GM21526 (cell line): ENCODE data around the gene LYRM4.

Source experiments
- ATAC-seq: cut with Tn5 transposase; IDR thresholded peaks from one replicate; pipeline ENCODE4 v1.9.1; 2021; ENCODE audit warnings: moderate library complexity; ENCODE audit not compliant: unreplicated experiment, low FRiP score

LYRM4 gene

DNA sequence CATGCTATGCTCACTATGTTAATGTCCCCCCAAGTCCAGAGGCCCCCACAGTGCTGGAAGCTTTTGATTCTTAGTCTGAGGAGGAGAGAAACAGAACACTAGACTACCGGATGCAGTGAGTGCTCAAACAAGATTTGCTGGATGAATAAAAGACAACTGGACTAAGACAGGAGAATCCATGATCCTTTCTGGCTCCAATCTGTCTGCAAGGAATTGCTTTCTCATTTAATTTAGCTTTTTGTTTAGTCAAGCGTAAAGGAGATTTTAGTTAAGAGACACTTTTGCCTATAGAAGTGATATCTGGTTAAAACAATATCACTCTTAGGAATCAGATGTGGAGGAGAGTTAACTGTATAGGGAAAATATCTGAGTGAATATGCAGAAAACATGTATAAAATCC is 13.5 kb downstream of the LYRM4 start:
- no peak for ATAC-seq

DNA sequence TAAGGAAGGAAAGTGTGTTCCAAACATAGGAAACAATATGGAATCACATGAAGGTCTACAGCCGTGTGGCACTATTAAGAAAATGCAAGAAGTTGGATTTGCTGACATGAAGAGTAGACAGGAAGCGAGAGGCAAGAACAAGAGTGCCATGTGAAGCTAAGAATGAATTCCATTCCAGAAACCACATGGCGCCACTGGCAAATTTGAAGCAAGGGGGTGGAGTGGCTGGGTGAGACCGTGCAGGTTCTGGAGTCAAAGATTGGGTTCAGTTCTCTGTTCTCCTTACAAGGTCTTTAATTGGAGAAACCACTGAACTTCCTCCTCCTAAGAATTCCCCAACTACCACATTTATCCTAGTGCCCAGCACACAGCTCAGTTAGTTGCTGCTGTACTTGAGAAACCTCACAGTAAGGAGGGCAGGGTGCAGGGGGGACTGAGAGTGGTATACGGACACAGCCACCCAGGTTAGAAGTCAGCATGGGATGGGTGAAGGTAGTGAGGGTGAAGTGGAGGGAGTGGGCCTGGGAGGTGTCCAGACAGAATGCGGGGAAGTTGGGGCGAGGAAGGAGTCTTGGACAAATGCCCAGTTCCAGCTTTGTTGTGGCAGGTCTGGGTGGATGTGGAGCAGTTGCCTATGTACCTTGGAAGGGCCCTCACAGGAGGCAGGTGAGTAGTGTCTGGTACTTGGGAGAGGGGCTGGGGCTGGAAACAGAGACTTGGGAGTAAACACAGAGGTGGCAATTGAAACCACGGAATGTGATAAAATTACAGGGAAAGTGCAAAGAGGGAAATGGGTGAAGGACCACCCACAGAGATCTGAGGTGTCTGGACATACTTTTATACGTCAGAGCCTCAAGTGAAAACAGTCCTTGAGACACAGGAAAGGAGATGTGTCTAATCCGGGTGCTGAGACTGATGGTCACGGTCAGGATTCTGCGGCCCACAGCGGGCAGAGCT is 14.3 kb downstream of the LYRM4 start:
- ATAC-seq, result no peak

DNA sequence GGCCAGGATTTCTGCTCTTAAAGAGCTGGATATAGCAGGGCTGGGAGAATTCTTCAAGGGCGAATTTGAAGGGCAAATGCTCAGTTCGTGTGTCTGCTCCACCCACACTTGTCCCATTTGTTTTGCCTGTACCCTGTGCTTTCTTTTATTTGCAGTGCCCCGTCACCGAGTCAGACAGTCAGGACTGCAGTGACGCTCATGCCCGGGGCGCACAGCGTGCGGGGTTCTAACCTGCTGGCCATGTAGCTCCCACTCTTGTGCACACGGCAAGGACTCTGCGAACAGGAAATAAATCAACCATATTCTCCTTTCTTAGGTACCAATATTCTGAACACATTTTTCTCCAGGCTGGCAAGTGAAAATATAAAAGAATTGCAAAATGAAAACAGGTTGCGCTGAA is 17.7 kb downstream of the LYRM4 start:
- ATAC-seq, result no peak

DNA sequence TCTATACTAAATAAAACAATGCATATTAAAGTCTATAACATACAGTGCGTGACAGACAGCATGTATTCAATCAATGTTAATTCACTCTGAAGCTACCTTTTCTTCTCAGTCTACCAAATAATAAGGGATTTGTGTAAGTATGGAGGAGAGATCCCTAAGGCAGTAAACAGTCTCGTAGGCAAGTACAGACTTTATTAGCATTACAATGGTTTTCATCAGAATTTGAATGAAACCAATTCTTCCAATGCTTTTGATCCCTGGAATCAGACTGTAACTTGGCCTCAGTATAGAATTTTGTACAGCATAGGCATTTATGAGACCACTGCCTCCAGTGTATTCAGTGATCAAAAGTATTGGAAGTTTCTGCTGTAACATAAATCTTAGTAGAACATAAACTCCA is 19.5 kb downstream of the LYRM4 start:
- no peak for ATAC-seq

DNA sequence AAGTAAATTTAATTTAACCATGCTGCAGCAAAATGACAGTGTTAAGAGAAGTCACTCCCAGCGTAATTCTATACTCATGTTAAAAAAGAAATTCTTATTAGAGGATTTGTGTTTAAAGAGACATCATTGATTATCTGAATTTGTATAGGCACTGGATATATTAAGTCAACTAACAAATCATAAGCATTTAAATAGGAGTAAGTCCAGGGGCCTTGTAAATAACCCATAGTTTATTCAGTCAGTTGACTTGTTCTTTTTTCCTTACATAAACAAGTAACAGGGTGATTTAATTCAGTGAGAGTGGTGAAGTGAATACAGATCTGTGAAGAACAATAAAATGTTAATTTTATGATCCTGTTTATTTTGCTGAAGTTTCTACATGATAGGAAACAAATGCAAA is 22.4 kb downstream of the LYRM4 start:
- no peak for ATAC-seq

DNA sequence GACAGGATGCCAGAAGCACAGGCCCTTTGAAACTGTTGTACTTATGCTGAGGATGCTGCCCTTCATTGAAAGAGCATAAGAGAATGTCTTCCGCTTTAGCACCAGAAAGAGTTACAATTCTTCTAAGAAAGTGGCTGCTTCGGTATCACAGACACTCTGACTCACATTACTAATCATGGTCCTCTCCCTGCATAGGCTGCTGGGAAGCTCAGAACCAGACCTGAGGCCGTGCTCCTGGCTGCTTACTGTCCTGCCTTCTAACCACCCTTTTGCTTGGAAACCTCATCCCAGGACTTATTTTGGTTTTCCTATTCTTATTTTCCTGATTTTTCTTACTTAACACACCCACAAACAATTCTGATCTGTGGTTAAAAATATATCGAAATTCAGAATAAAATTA is 22.9 kb downstream of the LYRM4 start:
- no peak for ATAC-seq

DNA sequence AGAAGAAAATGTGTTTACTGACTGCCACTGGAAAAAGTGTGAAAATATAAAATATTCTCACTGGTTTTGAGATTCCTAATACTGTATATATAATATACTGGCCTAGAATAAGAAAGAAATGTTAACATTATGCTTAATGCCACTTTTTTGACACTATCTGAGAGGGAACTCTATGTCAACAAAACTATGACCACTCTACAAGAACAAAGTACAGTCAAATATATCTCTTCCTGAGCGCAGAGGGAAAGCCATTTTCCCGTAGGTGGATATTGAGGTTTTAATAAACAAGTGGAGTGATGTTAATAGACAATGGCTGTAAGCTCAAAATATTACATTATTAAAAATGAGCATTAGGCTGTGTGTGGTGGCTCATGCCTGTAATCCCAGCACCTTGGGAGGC is 24.9 kb downstream of the LYRM4 start:
- no peak for ATAC-seq

DNA sequence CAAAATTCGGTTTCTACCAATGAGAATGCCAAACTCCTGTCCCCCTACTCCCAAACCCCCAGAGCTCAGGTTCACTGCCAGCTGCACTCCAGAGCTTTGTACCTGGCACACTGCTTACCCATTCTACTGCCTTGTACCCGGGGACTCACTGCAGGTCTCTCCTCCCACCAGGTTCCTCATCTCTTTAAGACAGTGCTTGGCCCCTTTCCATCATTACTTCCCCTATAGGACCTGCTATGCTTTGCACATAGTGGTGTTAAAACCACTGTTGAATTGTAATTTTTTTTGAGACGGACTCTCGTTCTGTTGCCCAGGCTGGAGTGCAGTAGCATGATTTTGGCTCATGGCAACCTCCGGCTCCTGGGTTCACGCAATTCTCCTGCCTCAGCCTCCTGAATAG is 25.9 kb downstream of the LYRM4 start:
- ATAC-seq, result no peak

DNA sequence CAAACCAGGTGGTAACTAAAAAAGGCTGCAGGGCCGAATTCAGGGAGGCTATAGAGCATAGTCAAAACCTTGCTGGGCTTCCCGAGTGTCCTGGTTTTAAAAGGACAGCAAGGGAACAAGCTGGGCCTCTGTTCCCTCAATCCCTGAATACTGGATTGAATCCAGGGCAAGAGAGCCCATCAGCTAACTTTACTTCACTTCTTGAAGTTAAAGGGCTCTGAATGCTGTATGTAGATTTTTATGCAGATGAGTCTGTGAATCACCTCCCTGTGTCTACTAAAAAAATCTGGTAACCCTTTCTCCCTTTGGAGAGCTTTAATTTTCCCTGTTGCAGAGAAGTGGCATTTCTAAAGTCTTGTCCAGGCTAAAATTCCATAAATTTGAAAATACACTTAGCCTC is 29.5 kb downstream of the LYRM4 start:
- no peak for ATAC-seq

DNA sequence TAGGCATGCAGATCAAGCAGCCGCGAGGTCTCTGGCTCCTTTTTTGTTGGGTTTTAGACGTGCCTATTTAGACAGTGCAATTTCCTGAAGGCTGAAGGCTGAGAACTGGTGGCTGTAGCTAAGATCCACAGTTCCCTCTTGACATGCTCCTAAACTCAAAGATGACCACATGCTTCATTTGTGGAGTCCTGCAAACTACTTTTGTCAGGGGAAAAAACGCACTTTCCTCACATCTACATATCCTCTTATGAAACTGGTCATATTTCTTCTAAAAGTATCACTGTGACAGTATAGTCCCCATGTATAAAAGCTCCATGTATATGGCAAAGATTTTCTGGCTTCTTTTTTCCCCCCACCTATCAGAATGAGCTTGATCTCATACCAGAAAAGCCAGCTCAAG is 30.7 kb downstream of the LYRM4 start:
- no peak for ATAC-seq

DNA sequence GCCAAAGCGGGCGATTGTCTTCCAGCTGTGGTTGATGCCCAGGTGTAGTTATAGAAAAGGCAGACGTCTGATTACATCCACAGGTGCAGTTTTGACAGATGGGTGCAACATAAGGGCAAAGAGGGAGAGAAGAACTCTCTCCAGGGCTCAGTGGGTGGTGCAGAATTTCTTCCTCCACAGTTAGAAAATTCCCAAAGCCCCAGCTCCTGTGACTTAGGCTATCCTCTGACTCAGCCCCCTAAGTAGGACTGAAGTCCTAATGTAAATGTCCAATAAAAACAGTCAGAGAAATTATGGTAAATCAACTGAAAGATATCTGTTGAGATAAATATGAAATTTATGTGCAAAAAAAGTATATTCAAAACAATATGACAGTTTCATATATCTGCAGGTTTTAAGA is 31.4 kb downstream of the LYRM4 start:
- no peak for ATAC-seq

DNA sequence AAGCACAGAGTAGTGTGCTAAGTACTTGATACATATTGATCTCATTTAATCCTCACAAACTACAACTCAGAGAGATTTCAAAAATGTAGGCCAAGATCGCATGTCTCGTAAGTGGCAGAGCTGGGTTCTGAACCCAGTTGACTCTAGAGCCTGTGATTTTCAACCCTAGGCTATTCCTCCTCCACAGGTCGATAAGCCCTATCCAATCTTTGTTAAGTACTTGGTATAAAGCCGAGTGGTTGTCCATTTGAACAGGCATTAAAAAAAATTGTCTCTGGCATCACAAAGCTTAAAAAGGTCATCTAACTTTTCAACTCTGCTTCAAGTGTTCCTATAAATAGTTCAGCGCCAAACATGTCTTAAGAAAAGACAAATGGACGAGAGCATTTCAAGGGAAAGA is 37.4 kb downstream of the LYRM4 start:
- no peak for ATAC-seq

DNA sequence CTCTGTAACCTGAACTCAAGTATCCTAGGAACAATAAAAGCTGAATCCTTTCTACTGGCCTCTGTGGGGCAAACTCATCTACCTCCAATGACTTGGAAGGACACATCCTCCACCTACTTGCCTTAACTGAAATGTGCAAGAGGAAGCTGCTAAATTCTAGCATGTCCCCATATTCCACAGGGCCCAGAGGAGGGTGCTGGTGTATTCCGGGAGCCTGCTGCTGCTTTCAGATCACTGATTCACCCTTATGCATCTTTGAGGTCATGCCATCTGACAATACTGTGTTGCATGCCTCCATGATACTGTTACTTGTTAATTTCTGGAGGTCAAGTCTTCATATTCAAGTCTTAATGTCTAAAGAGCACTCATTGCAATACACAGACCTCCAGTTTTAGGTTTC is 40.3 kb downstream of the LYRM4 start:
- ATAC-seq, result no peak

DNA sequence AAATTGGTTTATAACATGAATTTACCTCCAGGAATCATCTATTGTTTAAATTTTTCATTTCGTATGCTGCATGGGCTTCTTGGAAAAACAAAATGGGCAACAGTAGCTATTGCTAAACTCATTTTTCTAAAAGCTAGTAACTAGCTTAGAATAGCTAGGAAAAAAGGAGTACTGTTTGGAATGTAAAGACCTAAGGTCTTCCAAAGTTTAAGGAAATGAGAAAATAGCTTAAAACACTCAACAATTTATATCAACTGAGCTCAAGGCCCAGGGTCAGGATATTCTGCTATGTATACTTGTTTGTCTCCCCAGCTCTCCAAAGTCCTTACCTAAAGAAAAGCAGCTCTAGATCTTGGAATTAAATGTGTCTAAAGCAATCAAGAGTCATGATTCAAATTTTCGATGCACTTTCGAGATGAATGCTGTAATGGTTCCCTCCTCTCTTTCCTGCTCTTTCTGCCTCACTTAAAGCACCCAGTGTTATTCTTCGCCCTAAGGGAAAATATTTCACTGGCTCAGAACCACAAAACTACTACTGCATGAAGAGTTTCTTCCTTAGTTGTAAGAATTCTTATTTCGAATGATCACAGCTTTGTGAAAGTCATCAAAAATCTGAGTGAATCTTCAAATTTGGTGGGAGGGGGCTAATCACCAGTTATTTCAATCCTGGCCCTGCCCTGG is 41.6 kb downstream of the LYRM4 start:
- no peak for ATAC-seq

DNA sequence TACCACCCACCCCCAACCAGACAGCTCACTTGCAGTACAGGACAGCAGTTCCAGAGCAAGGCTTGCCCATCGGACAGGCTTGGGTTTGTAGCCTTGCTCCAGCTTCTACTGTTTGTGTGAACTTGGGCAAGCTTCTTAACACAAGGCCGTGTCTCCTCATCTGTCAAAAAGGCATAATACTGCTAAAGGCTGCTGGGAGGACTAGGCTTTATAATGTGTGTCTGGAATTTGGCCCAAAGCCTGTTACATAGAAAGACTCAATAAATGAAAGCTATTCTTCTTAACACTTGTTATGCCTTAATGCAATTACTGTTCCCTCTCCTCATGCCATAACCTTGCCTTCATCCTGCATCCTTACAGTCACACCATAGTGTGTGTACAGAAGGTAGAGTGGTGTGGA is 43.4 kb downstream of the LYRM4 start:
- no peak for ATAC-seq

DNA sequence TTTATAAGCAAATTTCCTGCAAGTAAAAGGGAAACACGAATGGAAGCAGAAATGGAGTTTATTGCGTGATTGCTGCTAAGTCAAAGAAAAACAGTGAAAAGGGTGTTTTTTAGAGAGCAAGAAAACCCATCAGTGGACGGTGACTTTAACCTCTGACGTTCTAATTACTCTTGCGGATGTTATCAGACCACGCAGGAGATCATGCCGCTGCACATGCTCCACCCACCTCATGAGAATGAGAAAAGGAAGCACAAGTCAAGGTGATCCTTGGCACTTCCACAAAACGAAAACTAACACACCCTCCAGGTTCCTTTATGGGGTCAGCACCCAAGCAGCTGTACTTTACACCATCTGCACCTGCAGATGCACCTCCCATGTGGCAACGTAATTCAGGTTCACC is 45.0 kb downstream of the LYRM4 start:
- no peak for ATAC-seq

DNA sequence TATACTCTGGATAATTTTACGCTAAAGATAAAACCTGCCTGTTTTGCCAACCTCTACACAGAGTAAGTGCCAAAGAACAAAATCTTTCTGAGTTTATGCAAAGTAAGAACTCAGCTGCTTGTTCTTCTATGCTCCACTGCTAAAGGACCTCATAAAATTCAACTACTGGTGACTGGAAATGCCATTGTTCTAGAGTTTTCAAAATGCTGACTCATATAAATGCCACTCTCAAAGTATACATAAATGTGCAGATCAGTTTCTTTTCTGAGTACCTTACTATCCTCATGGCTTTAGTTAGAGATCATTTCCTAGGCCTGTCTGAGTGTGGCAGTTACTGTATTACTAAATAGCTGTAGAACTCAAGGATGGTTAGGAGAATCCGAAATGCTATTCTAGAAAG is 45.6 kb downstream of the LYRM4 start:
- ATAC-seq, result no peak

DNA sequence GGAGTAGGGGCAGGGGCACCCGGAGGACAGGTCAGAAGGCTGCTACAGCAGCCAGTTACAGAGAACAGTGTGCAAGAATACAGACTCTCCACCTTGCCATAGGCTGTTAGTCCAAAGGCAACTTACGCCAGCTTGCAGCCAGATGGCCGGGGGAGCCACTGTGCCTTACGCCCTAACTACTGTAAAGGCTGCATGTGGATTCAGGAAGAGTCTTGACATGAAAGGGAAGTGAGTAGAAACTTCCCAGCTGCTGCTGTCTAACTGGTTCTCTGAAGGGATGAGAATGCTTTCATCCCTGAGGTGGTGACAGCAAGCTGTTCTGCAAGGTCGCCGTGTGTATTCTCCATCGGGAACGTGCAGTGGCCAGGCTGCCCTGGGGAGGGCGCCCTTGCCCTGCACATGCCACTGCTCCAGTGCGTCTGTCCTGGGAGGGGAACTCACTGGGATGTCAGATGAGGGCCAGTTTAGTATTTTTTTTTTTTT is 46.1 kb downstream of the LYRM4 start:
- ATAC-seq, result no peak

DNA sequence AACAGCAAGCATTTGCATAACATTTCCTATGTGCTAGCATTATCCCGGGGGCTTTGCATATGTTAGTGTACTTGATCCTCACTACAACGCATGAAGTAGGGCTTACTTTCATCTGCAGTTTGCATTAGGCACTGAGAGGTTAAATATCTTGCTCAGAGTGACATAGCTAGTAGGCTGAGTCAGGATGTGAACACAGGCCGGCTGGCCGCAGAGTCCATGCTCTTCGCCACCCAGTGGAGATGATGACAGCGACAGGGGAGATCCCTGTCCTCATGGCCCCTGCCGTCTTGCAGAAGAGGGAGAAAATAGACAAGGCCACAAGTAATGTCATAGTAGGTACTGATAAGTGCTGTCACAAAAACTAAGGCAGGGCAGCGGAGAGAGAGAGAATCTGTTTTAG is 46.9 kb downstream of the LYRM4 start:
- no peak for ATAC-seq

DNA sequence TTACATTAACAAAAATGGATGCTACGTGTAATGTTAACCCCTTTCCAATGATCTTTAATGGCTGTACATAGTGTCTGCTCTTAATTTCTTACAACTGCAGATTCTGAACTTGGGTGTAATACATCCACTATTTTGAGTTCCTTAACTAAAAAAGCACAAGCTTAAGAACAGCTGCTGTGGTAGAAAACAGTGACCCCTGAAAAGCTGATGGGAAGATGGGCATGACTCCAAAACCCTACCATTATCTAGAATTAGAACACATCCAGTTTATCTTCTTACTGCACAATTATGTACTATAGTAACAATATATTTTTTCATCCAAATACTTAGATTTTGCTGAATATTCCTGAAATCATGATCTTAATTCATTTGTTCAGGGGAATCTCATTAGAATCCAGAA is 49.3 kb downstream of the LYRM4 start:
- no peak for ATAC-seq

DNA sequence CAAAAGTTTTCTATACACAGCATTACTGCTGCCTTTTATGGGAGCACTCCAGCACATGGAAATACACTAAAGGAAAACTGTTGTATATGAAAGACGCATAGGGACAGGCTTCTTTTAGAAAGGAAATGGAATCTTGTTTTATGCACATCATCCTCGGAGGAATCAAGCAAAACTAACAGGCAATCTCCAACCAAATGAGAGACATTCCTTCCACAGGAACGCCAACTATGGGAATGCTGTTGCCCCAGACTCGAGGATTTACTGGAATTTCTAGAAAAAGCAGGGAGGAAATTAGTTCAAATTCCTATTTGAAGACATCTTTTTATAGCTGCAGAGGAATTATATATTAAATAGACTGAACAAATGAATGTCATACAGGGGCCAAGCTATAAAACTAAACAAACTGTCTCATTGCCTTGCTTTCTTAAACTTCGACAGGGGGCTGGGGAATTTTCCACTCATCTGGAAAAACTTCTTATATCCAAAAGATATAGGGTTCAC is 52.2 kb downstream of the LYRM4 start:
- no peak for ATAC-seq

DNA sequence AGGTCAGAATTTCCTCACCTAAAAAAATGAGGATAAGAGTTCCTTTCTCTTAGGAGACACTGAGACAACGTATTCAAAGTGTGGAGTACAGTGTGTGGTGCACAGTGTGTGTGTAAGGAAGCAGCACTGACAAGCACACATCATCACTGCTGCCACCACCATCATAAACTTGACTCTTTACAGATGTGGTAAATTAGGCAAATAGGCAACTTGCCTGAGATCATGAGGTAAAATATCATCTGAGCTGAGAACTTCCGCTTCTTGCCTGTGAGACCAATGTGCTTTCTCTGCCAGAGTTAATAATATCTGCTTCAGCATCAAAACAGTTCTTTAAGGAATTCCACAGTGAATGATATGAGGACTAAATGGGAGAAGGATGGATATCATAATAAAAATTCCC is 52.7 kb downstream of the LYRM4 start:
- ATAC-seq, result no peak
